ENCODE results near the gene NAA15. TPM values are rescaled to one million over a fixed set of nuclear protein-coding genes. Genes with fewer than 3 reads are reported as not detected.

The NAA15 gene
- total RNA-seq, 1 donor from 2014 or later: 31.2 TPM

DNA sequence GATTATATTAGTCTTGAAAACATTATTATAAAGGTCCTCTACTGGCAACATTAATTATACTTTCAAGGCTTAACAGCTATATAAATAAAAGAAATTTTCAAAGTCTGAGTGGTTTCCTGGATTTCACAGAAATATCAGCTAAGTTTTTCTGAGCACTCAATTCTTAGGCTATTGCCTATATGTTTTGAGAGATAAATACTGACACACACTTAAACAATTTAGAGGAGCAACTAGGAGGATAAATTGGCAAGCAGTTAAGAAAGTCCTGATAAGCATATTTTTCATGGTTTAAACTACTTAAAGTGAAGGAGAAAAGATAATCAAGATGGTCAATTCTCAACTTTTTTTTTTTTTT is 18.6 kb upstream of the NAA15 start:
- H3K4me3 ChIP-seq: no peak overlapping the region
- DNase-seq (no peak), ATAC-seq (no peak)
- no peak overlapping the region for H3K27ac ChIP-seq
- TF ChIP-seq, protein P1, sequence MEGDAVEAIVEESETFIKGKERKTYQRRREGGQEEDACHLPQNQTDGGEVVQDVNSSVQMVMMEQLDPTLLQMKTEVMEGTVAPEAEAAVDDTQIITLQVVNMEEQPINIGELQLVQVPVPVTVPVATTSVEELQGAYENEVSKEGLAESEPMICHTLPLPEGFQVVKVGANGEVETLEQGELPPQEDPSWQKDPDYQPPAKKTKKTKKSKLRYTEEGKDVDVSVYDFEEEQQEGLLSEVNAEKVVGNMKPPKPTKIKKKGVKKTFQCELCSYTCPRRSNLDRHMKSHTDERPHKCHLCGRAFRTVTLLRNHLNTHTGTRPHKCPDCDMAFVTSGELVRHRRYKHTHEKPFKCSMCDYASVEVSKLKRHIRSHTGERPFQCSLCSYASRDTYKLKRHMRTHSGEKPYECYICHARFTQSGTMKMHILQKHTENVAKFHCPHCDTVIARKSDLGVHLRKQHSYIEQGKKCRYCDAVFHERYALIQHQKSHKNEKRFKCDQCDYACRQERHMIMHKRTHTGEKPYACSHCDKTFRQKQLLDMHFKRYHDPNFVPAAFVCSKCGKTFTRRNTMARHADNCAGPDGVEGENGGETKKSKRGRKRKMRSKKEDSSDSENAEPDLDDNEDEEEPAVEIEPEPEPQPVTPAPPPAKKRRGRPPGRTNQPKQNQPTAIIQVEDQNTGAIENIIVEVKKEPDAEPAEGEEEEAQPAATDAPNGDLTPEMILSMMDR (IDR thresholded peaks at IDR 0.05): no peak
- peaks cover 26% of the 10 kb centered on the region for H3K27me3 ChIP-seq (ENCODE audit: low read depth)
- H3K36me3 ChIP-seq: peaks cover 3% of the 10 kb centered on the region
- intact Hi-C loops (cut with DNase I): no loop called here
- no peaks in the 10 kb centered on the region for H3K9me3 ChIP-seq
- H3K4me1 ChIP-seq: peaks cover 15% of the 10 kb centered on the region

DNA sequence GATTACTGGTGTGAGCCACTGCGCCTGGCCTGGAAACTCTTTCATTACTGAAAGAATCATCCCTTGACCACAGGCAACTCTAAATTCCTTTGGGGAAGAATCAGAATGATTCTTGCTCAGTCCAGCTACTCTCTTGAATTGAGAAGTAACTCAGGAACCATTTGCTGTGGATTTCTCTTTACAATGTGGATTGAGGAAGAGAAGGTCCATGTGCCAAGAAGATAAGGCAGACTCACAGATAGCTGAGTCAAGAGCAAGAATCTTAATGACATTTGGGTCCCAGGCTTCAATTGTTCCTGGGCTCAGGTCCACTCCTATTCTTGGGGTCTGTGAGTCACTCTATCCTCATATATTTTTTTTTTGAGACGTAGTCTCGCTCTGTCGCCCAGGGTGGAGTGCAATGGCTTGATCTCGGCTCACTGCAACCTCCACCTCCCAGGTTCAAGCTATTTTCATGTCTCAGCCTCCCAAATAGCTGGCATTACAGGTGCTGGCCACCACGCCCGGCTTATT is 15.1 kb upstream of the NAA15 start:
- DNase-seq (no peak), ATAC-seq (no peak)
- Histone ChIP-seq H3K9me3 (no peaks in the 10 kb centered on the region), H3K4me3 (no peak overlapping the region), H3K36me3 (peaks cover 36% of the 10 kb centered on the region), H3K27me3 (ENCODE audit: low read depth) (no peaks in the 10 kb centered on the region), H3K27ac (no peak overlapping the region), H3K4me1 (no peaks in the 10 kb centered on the region)
- TF ChIP-seq, protein P1 (IDR thresholded peaks at IDR 0.05): no peak
- intact Hi-C loops (cut with DNase I): no loop called here

DNA sequence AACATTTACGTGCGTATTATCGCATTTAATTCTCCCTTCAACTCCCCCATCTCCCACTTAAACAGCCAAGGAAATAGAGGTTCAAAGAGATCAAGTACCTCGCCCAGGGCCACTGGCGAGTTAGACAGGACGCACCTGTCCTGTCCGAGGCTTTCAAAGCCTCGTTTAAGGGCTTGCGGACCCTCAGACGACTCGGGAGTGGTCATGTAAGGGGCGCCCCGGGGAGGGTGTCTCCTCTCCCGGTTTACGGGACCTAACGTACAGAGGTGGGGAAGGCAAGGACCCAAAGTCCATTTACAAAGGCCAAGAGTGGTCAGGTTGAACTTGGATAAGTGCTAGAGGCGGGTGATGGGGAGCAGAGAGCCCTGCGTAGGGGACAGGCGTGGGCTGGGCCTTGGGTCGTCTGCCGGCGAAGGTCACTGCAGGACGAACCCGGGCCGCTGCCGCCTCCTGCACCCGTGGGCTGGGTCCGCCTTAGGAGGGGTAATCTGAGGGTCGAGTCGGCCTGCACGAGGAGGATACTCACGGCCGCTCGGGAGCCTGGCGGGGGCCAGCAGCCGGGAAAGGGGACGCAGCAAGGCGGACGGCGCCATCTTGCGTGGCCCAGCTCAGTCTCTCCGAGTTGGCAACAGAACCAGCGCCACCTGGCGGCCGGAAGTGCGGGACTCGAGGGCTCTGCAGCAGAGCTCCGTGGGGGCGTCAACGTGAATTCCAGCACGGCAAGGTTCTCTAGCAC is 5.9 kb upstream of the NAA15 start:
- peak; percentile 98 for DNase-seq
- Histone ChIP-seq H3K36me3 (peaks cover 34% of the 10 kb centered on the region), H3K4me1 (peaks cover 13% of the 10 kb centered on the region), H3K4me3 (peak overlapping the region; percentile 85), H3K27ac (peak overlapping the region; percentile 90), H3K9me3 (no peaks in the 10 kb centered on the region), H3K27me3 (ENCODE audit: low read depth) (no peaks in the 10 kb centered on the region)
- TF ChIP-seq, protein P1 (IDR thresholded peaks at IDR 0.05): peak; percentile 94
- intact Hi-C loops (cut with DNase I): no loop called here
- ATAC-seq: peak; percentile 98 to 99

DNA sequence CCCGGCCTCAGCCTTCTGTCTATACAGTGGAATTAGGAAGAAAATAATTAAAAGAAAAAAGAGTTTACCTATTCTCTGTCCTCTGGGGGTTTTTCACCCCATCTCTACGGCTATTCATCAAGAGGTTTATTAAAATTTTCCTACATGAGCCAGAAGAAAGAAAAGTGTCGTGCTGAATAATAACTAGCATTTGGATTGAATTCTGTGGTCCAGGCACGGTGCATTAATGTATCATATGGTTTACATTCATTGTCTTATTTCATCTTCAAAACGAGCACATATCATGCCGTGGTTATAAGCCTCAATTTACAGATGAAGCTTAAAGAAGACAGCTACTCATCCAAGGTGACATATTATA is 5.4 kb upstream of the NAA15 start:
- DNase-seq (no peak), ATAC-seq (no peak)
- peak overlapping the region; percentile 90 for H3K27ac ChIP-seq
- H3K4me3 ChIP-seq: peak overlapping the region; percentile 85
- TF ChIP-seq, protein P1 (IDR thresholded peaks at IDR 0.05): no peak
- no peaks in the 10 kb centered on the region for H3K27me3 ChIP-seq (ENCODE audit: low read depth)
- no peaks in the 10 kb centered on the region for H3K9me3 ChIP-seq
- intact Hi-C loops (cut with DNase I): no loop called here
- H3K36me3 ChIP-seq: peaks cover 28% of the 10 kb centered on the region
- peaks cover 17% of the 10 kb centered on the region for H3K4me1 ChIP-seq

DNA sequence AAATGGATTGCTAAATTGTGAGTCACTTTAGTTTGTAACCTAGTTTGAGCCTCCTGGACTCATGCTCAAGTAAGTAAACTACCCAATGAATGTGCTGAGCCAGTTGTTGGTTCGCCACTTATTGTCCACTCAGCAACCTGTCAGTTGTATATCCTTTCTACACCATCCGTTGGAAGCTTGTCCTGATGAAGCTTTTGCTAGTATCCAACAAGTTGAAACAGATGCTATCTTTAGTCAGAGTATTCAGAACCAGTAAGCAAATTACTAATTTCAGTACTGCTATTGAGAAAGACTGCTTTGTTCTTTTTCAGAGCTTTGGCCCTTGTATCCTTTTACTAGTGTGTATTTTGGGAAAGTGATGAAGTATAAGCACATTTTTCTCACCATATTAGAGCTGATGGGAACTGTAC is 4.3 kb upstream of the NAA15 start:
- peaks cover 17% of the 10 kb centered on the region for H3K4me1 ChIP-seq
- TF ChIP-seq, protein P1 (IDR thresholded peaks at IDR 0.05): no peak
- H3K4me3 ChIP-seq: no peak overlapping the region
- ATAC-seq (no peak), DNase-seq (no peak)
- H3K27me3 ChIP-seq (ENCODE audit: low read depth): no peaks in the 10 kb centered on the region
- intact Hi-C loops (cut with DNase I): no loop called here
- H3K36me3 ChIP-seq: peaks cover 17% of the 10 kb centered on the region
- no peak overlapping the region for H3K27ac ChIP-seq
- no peaks in the 10 kb centered on the region for H3K9me3 ChIP-seq

All from lower lobe of right lung (tissue), 2 donors.